Kidney (tissue), 11 donors: ENCODE results near the gene GRAP. TPM values are rescaled to one million over a fixed set of nuclear protein-coding genes. Genes with fewer than 3 reads are reported as not detected.
"Not testable (repeated sequence)": the region's sequence is repeated elsewhere in the genome, so short reads cannot be mapped to it uniquely, and the experiment has no call there.

ENCODE experiments used
- DNase-seq, 5 donors: peaks; one replicate each; pipeline ENCODE4 v3.0.0-alpha.2; 2013 to 2020
- FAIRE-seq: peaks from 2 replicates; lab custom pipeline; 2012; peaks lifted over from hg19 to GRCh38; lab: Jason Lieb, UNC
- H3K27ac ChIP-seq, 2 donors: one replicate each; pipeline ENCODE4 v1.7.0; 2013; ENCODE audit warnings: low read depth in 2 of 2, low read length in 2 of 2, inconsistent platforms in 1 of 2
- H3K27me3 ChIP-seq: one replicate; pipeline ENCODE4 v1.7.1; 2013; ENCODE audit warnings: low read length, inconsistent platforms; ENCODE audit not compliant: control insufficient read depth, insufficient read depth
- H3K36me3 ChIP-seq, 3 donors: one replicate each; pipeline versions ENCODE4 v1.7.0 to v1.7.1; 2013; ENCODE audit warnings: low read length in 3 of 3, control low read depth in 1 of 3, inconsistent platforms in 1 of 3; ENCODE audit not compliant: insufficient read depth in 3 of 3, control insufficient read depth in 2 of 3
- H3K4me1 ChIP-seq, 3 donors: one replicate each; pipeline versions ENCODE4 v1.7.0 to v1.7.1; 2013; ENCODE audit warnings: low read length in 3 of 3, inconsistent platforms in 1 of 3, low read depth in 1 of 3; ENCODE audit not compliant: control insufficient read depth in 2 of 3, insufficient read depth in 2 of 3
- H3K4me3 ChIP-seq, 3 donors: one replicate each; pipeline versions ENCODE4 v1.7.0 to v1.8.1; 2013; ENCODE audit warnings: low read length in 3 of 3, control low read depth in 1 of 3, inconsistent platforms in 1 of 3
- H3K9ac ChIP-seq, 3 donors: one replicate each; pipeline versions ENCODE4 v1.7.0 to v1.7.1; 2013; ENCODE audit warnings: low read length in 3 of 3, control low read depth in 1 of 3, inconsistent platforms in 1 of 3
- H3K9me3 ChIP-seq, 3 donors: one replicate each; pipeline versions ENCODE4 v1.7.0 to v1.7.1; 2013; ENCODE audit warnings: low read length in 3 of 3, control low read depth in 1 of 3, inconsistent platforms in 1 of 3; ENCODE audit not compliant: control insufficient read depth in 2 of 3, insufficient read depth in 1 of 3
- intact Hi-C: fragments of 100-400 bp; cut with DNase I; formaldehyde crosslinking; loops from one replicate; pipeline ENCODE4 v1.11.1; 2022
- polyA plus RNA-seq: library from polyadenylated mRNA; stranded (reverse); fragments of 350-450 nt; fragmentation: Illumina TruSeq; extraction: RNeasy Lipid Tissue Mini Kit (QIAGEN cat#74804); gene quantifications from one replicate; pipeline ENCODE4 v1.2.3, GENCODE V29; 2014; ENCODE audit warnings: low read depth, low replicate concordance; ENCODE audit not compliant: insufficient read depth
- total RNA-seq: library from RNA; stranded (reverse); fragmentation: NEBNext Ultra II Directional; extraction: Animal tissue kit (Norgen Biotek cat#: 25700); gene quantifications from one replicate; pipeline ENCODE4 v1.2.1, GENCODE V29; 2021
- donor health status: control.
- donor health status: control.
- donor health status: DM: yes; HTN: yes; CAD: no.
- donor health status: Normal renal cell carcinoma (clear cell type).

GRAP gene
- total and polyA plus RNA-seq, 2 donors from 2014 or later, result 7.0 to 8.4 TPM

- H3K4me1 ChIP-seq, H3K36me3 ChIP-seq, H3K4me3 ChIP-seq, FAIRE-seq, DNase-seq, H3K9me3 ChIP-seq, H3K27me3 ChIP-seq, H3K27ac ChIP-seq, intact Hi-C loops, H3K9ac ChIP-seq: not testable (repeated sequence)
Observed at GRCh38 chr17:19048826-19049225, 2.1 kb upstream of the GRAP start.

GRCh38 chr17:19047510-19047909, 753 bp upstream of the GRAP start:
- intact Hi-C loops, H3K4me1 ChIP-seq, H3K36me3 ChIP-seq, H3K27me3 ChIP-seq, H3K27ac ChIP-seq, H3K9me3 ChIP-seq, FAIRE-seq, H3K9ac ChIP-seq, H3K4me3 ChIP-seq: not testable (repeated sequence)
- DNase-seq, result peak in 1 of 5 donors; percentile 10

DNA sequence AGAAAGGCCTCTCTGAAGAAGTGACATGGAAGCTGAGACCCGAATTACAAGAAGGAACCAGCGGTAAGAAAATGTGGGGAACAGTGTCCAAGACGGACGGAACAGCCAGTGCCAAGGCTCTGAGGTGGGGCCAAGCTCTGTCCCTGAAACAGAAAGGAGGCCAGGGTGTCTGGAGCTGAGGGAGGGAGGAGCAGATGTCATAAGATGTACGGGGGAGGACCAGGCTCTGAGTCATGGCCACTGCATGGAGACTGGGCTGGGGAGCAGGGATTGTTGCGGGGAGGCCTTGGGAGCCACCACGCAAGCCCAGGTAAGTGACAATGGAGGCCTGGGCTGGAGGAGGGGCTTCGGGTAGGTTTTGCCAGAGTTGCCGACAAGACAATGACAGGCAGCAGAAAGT, 2.1 kb downstream of the GRAP start:
- H3K27ac ChIP-seq, intact Hi-C loops, FAIRE-seq, H3K4me3 ChIP-seq, DNase-seq, H3K4me1 ChIP-seq, H3K9me3 ChIP-seq, H3K36me3 ChIP-seq, H3K9ac ChIP-seq, H3K27me3 ChIP-seq: not testable (repeated sequence)

GRCh38 chr17:19043032-19043431, 3.7 kb downstream of the GRAP start:
- FAIRE-seq, H3K4me1 ChIP-seq, H3K9me3 ChIP-seq, H3K9ac ChIP-seq, H3K4me3 ChIP-seq, DNase-seq, H3K36me3 ChIP-seq, H3K27ac ChIP-seq, intact Hi-C loops, H3K27me3 ChIP-seq: not testable (repeated sequence)

DNA sequence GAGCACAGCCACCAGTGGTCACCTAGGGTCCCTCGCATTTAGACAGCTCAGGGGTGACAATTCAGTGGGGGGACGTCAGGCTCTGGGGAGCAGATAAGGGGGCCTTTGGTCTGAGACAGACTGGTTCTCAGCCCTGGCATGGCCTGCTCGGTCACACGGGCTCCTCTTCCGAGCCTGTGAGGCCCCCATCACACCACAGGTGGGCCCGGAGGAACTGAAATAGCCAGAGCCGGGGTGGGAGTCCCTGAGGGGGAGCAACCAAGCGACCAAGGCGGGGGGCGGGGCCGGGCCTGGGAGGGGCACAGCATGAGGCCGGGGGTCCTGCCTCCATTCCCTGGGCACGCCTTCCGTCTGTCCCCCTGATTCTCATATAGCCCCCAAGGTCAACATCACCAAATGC, 4.4 kb downstream of the GRAP start:
- H3K9me3 ChIP-seq, H3K9ac ChIP-seq, intact Hi-C loops, H3K4me3 ChIP-seq, H3K27me3 ChIP-seq, H3K27ac ChIP-seq, FAIRE-seq, H3K4me1 ChIP-seq, H3K36me3 ChIP-seq, DNase-seq: not testable (repeated sequence)

DNA sequence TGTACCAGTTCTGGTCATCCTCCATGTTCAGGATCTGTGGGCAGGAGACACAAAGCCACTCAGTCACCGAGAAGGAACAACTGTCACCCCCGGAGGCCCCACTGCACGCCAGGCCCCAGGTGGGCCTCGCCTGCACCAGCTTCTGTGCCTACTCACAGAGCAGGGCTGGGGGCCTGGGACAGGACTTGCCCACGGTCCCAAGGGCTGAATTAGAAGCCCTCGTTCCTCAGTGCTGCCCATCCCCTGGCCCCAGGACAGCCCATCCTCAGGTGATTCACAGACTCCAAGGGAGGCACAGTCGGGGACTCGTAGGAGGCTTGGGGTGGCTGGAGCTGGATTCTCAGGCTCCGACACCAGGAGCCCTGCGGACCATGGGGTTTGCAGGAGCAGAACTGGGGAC, 4.9 kb downstream of the GRAP start:
- H3K27me3 ChIP-seq, H3K9me3 ChIP-seq, H3K4me3 ChIP-seq, intact Hi-C loops, H3K27ac ChIP-seq, H3K4me1 ChIP-seq, H3K9ac ChIP-seq, FAIRE-seq, H3K36me3 ChIP-seq: not testable (repeated sequence)
- DNase-seq, result peak in 1 of 5 donors; percentile 1

DNA sequence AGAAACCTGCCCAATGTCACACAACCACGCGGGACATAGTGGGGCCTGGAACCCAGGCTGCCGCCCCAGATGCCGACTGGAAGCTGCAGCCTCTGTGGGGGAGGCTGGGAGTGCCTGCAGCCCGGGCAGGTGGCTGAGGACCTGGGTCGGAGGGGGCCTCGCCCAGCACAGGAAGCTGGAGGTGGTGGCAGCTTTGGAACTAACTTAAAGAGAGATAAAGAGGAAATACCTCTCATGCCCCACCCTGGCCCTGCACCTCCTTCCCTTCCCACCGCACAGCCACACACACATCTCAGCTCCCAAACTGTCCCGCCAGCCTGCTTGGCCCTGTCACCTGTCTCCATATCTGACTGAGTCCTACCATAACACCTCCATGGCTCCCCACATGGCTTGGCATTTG, 6.4 kb downstream of the GRAP start:
- H3K9me3 ChIP-seq, H3K27me3 ChIP-seq, H3K9ac ChIP-seq, FAIRE-seq, DNase-seq, H3K36me3 ChIP-seq, intact Hi-C loops, H3K4me3 ChIP-seq, H3K27ac ChIP-seq, H3K4me1 ChIP-seq: not testable (repeated sequence)

DNA sequence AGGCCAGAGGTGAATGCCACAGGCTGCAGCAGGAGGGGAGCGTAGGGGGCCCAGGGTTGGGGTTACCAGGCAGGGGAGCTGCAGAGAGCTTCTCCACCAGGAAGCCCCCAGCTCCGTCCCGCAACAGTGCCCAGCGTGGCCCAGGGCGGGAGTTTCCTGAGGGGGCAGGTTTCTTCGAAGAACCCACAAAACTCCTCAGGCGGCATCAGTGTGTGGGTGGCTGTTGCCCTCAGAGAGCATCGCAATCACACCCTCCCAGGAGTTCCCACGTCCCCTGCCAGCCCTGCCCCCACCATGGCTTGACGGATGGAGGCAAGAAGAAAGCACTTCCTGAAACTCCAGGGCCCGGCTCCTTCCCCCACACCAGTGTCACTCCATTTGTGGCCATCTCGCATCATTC, 8.0 kb downstream of the GRAP start:
- H3K4me3 ChIP-seq, H3K9me3 ChIP-seq, H3K4me1 ChIP-seq, H3K27me3 ChIP-seq, intact Hi-C loops, H3K36me3 ChIP-seq, FAIRE-seq, H3K27ac ChIP-seq, H3K9ac ChIP-seq, DNase-seq: not testable (repeated sequence)

DNA sequence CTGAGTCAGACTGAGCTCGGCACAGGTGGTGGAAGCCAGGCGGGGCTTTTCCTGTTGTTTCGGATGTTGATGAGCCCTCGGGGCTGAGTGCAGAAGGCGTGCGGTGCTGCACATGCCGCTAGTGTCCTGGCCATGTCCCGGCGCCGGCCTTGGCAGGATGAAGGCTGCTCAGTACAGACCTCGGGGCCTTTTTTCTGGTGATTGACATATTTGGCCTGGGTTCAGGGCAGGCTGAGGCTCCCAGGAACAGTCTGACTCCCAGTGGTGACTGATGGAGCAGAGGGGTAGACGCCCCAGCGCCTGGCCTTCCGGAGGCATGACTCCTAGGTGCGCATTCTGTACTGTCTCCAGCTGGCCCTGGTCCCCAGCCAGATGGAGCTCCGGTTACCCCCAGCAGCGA, 8.8 kb downstream of the GRAP start:
- H3K27ac ChIP-seq, H3K27me3 ChIP-seq, H3K9me3 ChIP-seq, H3K4me1 ChIP-seq, H3K4me3 ChIP-seq, FAIRE-seq, H3K36me3 ChIP-seq, intact Hi-C loops, DNase-seq, H3K9ac ChIP-seq: not testable (repeated sequence)
